OCI-LY3 (cell line): ENCODE results near the gene OTOG.

ENCODE experiments used
- EZH2phosphoT487 ChIP-seq: fragments of 200-600 bp; shearing (Covaris generic); IDR thresholded peaks from 2 replicates; pipeline ENCODE4 v1.6.1; 2018; ENCODE audit warnings: antibody characterized with exemption, mixed run types, low read depth
- TF ChIP-seq, protein P1 (sequence below): fragments of 200-600, 300-600 bp; sonication (generic); IDR thresholded peaks from 2 replicates; pipeline ENCODE4 v1.5.1; 2014; ENCODE audit warnings: antibody characterized with exemption, low read length, low read depth

DNA sequence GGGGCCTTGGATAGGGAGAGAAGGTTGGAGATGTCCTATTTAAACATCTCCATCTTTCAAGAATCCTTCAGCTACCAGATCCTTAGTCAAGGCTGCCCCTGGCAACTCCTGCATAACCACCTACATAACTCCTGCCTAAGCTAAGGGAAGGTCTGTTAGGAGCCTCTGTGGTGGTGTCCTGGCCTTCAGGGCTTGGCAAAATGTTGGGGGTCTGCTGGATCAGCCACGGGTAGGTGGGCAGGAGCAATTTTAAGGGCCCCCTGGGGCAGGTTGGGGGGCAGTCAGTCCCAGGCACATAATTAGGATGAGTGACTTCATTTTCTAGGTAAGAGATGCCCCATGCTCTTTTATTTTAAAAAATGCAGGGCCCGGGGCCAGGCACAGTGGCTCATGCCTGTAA, 28.7 kb upstream of the OTOG start:
- TF ChIP-seq, protein P1, sequence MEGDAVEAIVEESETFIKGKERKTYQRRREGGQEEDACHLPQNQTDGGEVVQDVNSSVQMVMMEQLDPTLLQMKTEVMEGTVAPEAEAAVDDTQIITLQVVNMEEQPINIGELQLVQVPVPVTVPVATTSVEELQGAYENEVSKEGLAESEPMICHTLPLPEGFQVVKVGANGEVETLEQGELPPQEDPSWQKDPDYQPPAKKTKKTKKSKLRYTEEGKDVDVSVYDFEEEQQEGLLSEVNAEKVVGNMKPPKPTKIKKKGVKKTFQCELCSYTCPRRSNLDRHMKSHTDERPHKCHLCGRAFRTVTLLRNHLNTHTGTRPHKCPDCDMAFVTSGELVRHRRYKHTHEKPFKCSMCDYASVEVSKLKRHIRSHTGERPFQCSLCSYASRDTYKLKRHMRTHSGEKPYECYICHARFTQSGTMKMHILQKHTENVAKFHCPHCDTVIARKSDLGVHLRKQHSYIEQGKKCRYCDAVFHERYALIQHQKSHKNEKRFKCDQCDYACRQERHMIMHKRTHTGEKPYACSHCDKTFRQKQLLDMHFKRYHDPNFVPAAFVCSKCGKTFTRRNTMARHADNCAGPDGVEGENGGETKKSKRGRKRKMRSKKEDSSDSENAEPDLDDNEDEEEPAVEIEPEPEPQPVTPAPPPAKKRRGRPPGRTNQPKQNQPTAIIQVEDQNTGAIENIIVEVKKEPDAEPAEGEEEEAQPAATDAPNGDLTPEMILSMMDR = no peak
- TF ChIP-seq EZH2phosphoT487 = no peak
